ENCODE data around the gene C16orf89. TPM values are rescaled to one million over a fixed set of nuclear protein-coding genes. Genes with fewer than 3 reads are reported as not detected.

The C16orf89 gene
- total and polyA plus RNA-seq, 4 donors, result 17.7 to 416 (median 60.2) TPM

DNA sequence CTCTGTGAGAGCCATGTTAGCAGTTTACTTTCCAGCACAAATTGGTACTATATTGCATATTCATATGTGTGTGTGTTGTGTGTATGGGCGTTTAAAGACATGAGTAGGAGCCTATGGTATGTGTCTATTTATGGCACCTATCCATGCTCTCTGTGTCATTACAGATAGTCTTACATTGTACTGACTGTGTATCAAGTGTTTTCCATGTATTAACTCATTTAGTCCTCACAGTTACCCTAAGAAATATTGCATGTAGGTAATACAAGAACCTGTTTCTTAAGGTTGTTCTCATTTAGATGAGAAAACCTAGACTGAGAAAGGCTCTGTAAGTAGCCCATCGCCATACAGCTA, 7.5 kb upstream of the C16orf89 start:
- Histone ChIP-seq H3K36me3 (ENCODE audit: control insufficient read depth, insufficient read depth, low read length) (peaks cover 38% of the 10 kb centered on the region), H3K9me3 (ENCODE audit: control insufficient read depth, insufficient read depth, low read length) (no peaks in the 10 kb centered on the region), H3K4me3 (ENCODE audit: low read depth, low read length) (no peak overlapping the region), H3K27me3 (ENCODE audit: control insufficient read depth, insufficient read depth, low read length) (no peaks in the 10 kb centered on the region), H3K27ac (ENCODE audit: low read depth, low read length) (no peak overlapping the region), H3K4me1 (ENCODE audit: control insufficient read depth, insufficient read depth, low read length) (no peaks in the 10 kb centered on the region)
- WGBS (ENCODE audit: insufficient coverage), result 100% methylated on average over 1 of the region's 2 CpGs
- no peak for DNase-seq (ENCODE audit: low read depth in 4 of 6, low spot score in 6 of 6)

DNA sequence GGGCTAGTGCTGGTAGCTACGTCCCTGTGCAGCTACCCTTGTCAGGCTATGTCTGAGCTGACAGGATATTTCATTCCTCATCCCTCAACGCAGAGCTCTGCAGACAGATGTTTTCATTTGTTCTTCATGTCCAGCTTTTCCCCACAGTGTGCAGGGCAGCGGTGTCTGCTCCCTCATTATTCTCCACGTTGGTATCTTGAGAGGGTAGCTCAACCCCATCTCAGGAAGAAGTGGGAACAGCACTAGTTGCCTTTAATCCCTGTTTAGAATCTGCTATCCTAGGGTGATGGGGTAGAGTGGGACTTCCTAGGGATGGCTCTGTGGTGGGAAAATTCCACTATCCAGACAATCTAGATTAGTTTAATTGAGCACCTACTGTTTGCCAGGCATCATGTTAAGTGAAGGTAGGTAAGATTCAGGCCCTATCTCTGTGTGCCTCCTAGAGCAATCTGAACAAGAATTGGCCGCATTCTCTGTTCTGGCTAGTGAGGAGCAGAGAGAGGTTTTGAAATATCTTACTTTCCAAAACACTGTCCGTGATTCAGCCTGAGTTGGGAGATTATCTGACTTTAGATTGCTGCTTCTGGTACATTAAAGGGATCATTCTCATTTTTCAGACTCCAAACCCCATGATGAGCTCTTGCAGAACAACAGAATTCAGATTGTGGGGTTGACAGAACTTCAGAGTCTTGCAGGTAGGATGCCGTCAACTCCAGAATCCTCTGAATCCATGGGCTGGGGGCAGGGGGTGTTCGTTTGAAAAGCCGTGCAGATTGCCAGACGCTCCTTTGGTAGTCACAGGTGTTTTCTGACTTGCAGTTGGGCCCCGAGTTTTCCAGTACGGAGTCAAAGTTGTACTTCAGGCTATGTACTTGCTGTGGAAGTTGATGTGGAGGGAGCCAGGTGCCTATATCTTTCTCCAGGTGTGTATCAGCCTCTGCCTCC, 6.8 kb upstream of the C16orf89 start:
- peaks cover 33% of the 10 kb centered on the region for H3K36me3 ChIP-seq (ENCODE audit: control insufficient read depth, insufficient read depth, low read length)
- 84% methylated on average over 7 of the region's 12 CpGs for WGBS (ENCODE audit: insufficient coverage)
- H3K4me3 ChIP-seq (ENCODE audit: low read depth, low read length), result peak overlapping the region; percentile 57
- H3K27ac ChIP-seq (ENCODE audit: low read depth, low read length), result no peak overlapping the region
- no peak for DNase-seq (ENCODE audit: low read depth in 4 of 6, low spot score in 6 of 6)
- H3K9me3 ChIP-seq (ENCODE audit: control insufficient read depth, insufficient read depth, low read length), result no peaks in the 10 kb centered on the region
- H3K27me3 ChIP-seq (ENCODE audit: control insufficient read depth, insufficient read depth, low read length), result no peaks in the 10 kb centered on the region
- no peaks in the 10 kb centered on the region for H3K4me1 ChIP-seq (ENCODE audit: control insufficient read depth, insufficient read depth, low read length)

DNA sequence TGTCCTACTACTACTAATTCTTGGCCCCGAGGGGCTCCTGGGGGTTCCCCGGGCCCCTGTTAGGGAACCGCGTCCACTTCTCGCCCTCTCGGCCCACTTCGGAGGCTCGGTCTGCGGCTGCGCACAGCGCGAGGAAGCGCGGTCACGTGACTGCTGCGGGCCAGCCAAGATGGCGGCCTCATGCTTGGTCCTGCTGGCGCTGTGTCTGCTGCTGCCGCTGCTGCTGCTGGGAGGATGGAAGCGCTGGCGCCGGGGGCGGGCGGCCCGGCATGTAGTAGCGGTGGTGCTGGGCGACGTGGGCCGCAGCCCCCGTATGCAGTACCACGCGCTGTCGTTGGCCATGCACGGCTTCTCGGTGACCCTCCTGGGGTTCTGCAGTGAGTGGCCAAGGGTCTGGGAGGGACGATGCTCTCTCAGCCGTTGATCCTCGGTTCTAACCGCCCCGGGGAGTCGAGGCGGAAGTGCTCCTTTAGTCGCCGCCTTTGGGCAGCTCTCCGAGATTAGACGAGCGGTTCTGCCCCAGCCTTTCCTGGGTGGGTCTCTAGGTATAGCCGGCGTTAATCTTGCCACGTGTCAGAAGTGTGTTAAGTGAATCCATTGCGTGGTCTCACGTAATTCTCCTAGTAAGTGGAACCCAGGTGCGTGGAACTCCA, 6.1 kb upstream of the C16orf89 start, which contains the start of gene ALG1:
TSS of gene ALG1 (plus strand) at position 163 of the 653 bp plus-strand sequence. CDS start at position 170, 7 bp downstream.
- Histone ChIP-seq H3K27me3 (ENCODE audit: control insufficient read depth, insufficient read depth, low read length) (no peaks in the 10 kb centered on the region), H3K9me3 (ENCODE audit: control insufficient read depth, insufficient read depth, low read length) (no peaks in the 10 kb centered on the region), H3K4me3 (ENCODE audit: low read depth, low read length) (peak within 1 kb of the TSS; percentile 57), H3K4me1 (ENCODE audit: control insufficient read depth, insufficient read depth, low read length) (no peaks in the 10 kb centered on the region), H3K36me3 (ENCODE audit: control insufficient read depth, insufficient read depth, low read length) (peaks cover 27% of the 10 kb centered on the region), H3K27ac (ENCODE audit: low read depth, low read length) (peak within 1 kb of the TSS; percentile 75)
- DNase-seq (ENCODE audit: low read depth in 4 of 6, low spot score in 6 of 6), result peak; percentile 74 to 97 (median 84)
- WGBS (ENCODE audit: insufficient coverage), result under 1% methylated on average over 50 of the region's 53 CpGs

DNA sequence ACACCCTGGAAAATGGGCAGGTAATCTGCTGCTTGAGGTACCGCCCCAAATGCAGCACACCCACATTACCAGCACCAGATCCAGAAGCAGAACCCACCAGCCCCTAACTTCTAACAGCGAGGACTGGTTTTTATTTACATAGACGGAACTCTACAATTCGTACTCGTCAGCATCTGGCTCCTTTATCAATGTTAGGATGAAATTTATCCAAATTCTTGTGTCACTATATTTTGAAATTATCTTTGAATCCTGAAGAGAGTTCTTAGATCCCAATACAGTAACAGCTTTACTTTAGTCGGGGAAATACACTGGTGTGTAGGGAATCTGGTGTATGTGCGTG, 5.6 kb upstream of the C16orf89 start:
- peak overlapping the region; percentile 57 for H3K4me3 ChIP-seq (ENCODE audit: low read depth, low read length)
- H3K4me1 ChIP-seq (ENCODE audit: control insufficient read depth, insufficient read depth, low read length), result no peaks in the 10 kb centered on the region
- DNase-seq (ENCODE audit: low read depth in 4 of 6, low spot score in 6 of 6), result no peak
- WGBS (ENCODE audit: insufficient coverage), result no CpG with 5 or more reads among the region's 7 CpGs
- no peaks in the 10 kb centered on the region for H3K27me3 ChIP-seq (ENCODE audit: control insufficient read depth, insufficient read depth, low read length)
- H3K27ac ChIP-seq (ENCODE audit: low read depth, low read length), result peak overlapping the region; percentile 75
- peaks cover 23% of the 10 kb centered on the region for H3K36me3 ChIP-seq (ENCODE audit: control insufficient read depth, insufficient read depth, low read length)
- no peaks in the 10 kb centered on the region for H3K9me3 ChIP-seq (ENCODE audit: control insufficient read depth, insufficient read depth, low read length)

DNA sequence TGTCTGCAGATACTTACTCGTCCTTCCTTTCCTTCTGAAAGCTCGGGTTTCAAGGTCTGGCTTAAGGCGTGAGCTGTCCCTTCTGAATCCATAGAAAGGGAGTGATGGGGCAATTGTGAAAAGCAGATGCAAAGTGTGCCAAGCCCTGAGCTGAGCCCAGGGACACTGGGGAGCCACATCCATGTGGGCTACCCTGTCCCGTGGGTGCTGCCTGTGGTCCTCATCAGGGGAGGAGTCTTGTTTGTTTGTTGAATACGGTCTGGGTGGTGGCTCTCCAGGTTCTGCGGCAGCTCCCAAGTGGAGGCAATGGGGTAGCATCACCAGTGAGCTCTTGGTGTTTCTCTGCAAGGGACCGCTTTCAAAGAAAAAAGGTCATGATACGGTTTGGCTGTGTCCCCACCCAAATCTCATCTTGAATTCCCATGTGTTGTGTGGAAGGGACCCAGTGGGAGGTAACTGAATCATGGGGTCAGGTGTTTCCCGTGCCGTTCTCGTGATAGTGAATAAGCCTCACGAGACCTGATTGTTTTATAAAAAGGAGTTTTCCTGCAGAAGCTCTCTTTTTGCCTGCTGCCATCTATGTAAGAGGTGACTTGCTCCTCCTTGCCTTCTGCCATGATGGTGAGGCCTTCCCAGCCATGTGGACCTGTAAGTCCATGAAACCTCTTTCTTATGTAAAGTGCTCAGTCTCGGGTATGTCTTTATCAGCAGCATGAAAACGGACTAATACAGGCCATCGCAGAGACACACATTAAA, 4.9 kb upstream of the C16orf89 start:
- H3K27ac ChIP-seq (ENCODE audit: low read depth, low read length), result no peak overlapping the region
- H3K4me1 ChIP-seq (ENCODE audit: control insufficient read depth, insufficient read depth, low read length), result peaks cover 5% of the 10 kb centered on the region
- WGBS (ENCODE audit: insufficient coverage), result 94% methylated on average over 8 of the region's 15 CpGs
- no peak overlapping the region for H3K4me3 ChIP-seq (ENCODE audit: low read depth, low read length)
- no peak for DNase-seq (ENCODE audit: low read depth in 4 of 6, low spot score in 6 of 6)
- no peaks in the 10 kb centered on the region for H3K27me3 ChIP-seq (ENCODE audit: control insufficient read depth, insufficient read depth, low read length)
- peaks cover 16% of the 10 kb centered on the region for H3K36me3 ChIP-seq (ENCODE audit: control insufficient read depth, insufficient read depth, low read length)
- no peaks in the 10 kb centered on the region for H3K9me3 ChIP-seq (ENCODE audit: control insufficient read depth, insufficient read depth, low read length)

DNA sequence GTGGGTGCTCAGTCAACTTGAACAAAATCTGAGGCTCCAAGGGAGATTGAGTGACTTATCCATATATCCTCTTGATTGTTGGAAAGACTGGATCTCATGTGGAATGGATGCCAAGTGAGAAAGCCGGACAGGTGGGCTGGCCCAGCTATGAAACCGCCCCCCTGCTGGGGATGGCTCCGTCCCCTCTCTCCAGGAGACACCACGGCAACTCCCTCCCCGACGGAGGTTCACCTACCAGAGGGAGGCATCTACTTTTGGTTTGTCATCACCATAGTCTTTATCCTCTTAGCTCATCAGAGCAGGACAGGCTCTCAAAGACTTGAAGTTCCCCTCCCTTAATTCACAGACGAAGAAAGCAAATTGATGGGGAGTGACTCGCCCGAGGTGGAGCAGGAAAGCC, 4.1 kb upstream of the C16orf89 start:
- no peak overlapping the region for H3K27ac ChIP-seq (ENCODE audit: low read depth, low read length)
- no peaks in the 10 kb centered on the region for H3K27me3 ChIP-seq (ENCODE audit: control insufficient read depth, insufficient read depth, low read length)
- DNase-seq (ENCODE audit: low read depth in 4 of 6, low spot score in 6 of 6), result no peak
- no peaks in the 10 kb centered on the region for H3K9me3 ChIP-seq (ENCODE audit: control insufficient read depth, insufficient read depth, low read length)
- 89% methylated on average over 8 of the region's 9 CpGs for WGBS (ENCODE audit: insufficient coverage)
- peaks cover 9% of the 10 kb centered on the region for H3K36me3 ChIP-seq (ENCODE audit: control insufficient read depth, insufficient read depth, low read length)
- peaks cover 8% of the 10 kb centered on the region for H3K4me1 ChIP-seq (ENCODE audit: control insufficient read depth, insufficient read depth, low read length)
- no peak overlapping the region for H3K4me3 ChIP-seq (ENCODE audit: low read depth, low read length)

DNA sequence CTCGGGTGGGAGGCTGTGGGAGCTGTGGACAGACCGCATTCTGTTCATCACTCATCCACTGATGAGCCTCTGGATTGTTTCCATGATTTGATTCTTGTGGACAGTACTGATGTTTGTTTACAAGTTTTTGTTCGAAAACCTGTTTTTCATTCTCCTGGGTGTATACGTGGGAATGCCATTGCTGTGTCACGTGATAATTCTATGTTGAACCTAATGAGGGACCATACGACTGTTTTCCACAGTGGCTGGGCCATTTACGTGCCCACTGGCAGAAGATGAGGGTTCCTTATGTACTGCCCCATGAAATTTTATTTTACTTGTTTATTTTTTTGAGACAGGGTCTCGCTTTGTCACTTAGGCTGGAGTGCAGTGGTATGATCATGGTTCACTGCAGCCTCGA, 3.3 kb upstream of the C16orf89 start:
- no peak for DNase-seq (ENCODE audit: low read depth in 4 of 6, low spot score in 6 of 6)
- Histone ChIP-seq H3K36me3 (ENCODE audit: control insufficient read depth, insufficient read depth, low read length) (peaks cover 6% of the 10 kb centered on the region), H3K27ac (ENCODE audit: low read depth, low read length) (no peak overlapping the region), H3K9me3 (ENCODE audit: control insufficient read depth, insufficient read depth, low read length) (no peaks in the 10 kb centered on the region), H3K4me3 (ENCODE audit: low read depth, low read length) (no peak overlapping the region), H3K27me3 (ENCODE audit: control insufficient read depth, insufficient read depth, low read length) (no peaks in the 10 kb centered on the region), H3K4me1 (ENCODE audit: control insufficient read depth, insufficient read depth, low read length) (peaks cover 8% of the 10 kb centered on the region)
- WGBS (ENCODE audit: insufficient coverage), result 89% methylated on average over 7 of the region's 9 CpGs

DNA sequence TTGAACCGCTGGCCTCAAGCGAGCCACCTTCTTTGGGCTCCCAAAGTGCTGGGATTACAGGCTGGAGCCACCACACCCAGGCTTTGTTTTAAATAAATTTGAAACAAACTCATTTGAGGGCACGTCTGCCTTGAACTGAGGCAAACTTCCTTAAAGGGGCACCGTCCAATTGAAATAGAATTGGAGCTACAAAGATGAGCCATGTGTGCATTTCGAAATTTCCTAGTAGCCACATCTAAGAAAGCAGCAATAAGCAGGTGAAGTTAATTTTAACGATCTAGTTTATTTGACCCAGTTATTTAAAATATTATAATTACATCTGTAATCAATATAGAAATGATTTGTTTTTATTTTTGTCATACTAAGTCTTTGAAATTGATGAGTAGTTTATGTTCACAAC, 755 bp upstream of the C16orf89 start:
- peaks cover 5% of the 10 kb centered on the region for H3K27me3 ChIP-seq (ENCODE audit: control insufficient read depth, insufficient read depth, low read length)
- H3K27ac ChIP-seq (ENCODE audit: low read depth, low read length), result peak overlapping the region; percentile 58
- no peaks in the 10 kb centered on the region for H3K9me3 ChIP-seq (ENCODE audit: control insufficient read depth, insufficient read depth, low read length)
- H3K4me3 ChIP-seq (ENCODE audit: low read depth, low read length), result no peak overlapping the region
- peaks cover 8% of the 10 kb centered on the region for H3K4me1 ChIP-seq (ENCODE audit: control insufficient read depth, insufficient read depth, low read length)
- DNase-seq (ENCODE audit: low read depth in 4 of 6, low spot score in 6 of 6), result no peak
- 77% methylated on average over 4 of the region's 6 CpGs for WGBS (ENCODE audit: insufficient coverage)
- H3K36me3 ChIP-seq (ENCODE audit: control insufficient read depth, insufficient read depth, low read length), result no peaks in the 10 kb centered on the region

DNA sequence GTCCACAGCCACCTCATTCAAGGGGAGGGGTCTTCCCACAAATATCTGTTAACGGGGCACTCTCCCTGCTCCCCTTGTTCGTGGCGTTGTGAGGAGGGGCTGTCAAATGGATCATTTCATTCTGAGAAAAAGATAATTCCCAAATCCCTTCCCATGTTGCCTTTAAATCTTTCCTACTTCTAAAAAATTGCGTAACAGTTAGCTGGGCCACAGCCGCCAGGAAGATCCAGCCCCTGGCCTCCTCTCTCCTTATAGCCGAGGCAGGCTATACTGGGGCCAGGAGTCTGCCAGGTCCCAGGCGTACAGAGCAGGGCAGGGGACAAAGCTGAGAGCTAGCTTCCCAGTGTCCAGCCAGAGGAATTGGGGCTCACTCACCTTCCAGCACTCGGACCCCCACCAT, 430 bp downstream of the C16orf89 start:
- Histone ChIP-seq H3K4me3 (ENCODE audit: low read depth, low read length) (peak overlapping the region; percentile 24), H3K9me3 (ENCODE audit: control insufficient read depth, insufficient read depth, low read length) (no peaks in the 10 kb centered on the region), H3K27ac (ENCODE audit: low read depth, low read length) (peak overlapping the region; percentile 58), H3K36me3 (ENCODE audit: control insufficient read depth, insufficient read depth, low read length) (no peaks in the 10 kb centered on the region), H3K27me3 (ENCODE audit: control insufficient read depth, insufficient read depth, low read length) (peaks cover 5% of the 10 kb centered on the region), H3K4me1 (ENCODE audit: control insufficient read depth, insufficient read depth, low read length) (peaks cover 8% of the 10 kb centered on the region)
- no peak for DNase-seq (ENCODE audit: low read depth in 4 of 6, low spot score in 6 of 6)
- WGBS (ENCODE audit: insufficient coverage), result 65% methylated on average over 5 of the region's 8 CpGs

All from spinal cord (tissue), 10 donors.